ENCODE measurements around the gene GABRR2.
"Not testable (repeated sequence)": the region's sequence is repeated elsewhere in the genome, so short reads cannot be mapped to it uniquely, and the experiment has no call there.

The GABRR2 gene

DNA sequence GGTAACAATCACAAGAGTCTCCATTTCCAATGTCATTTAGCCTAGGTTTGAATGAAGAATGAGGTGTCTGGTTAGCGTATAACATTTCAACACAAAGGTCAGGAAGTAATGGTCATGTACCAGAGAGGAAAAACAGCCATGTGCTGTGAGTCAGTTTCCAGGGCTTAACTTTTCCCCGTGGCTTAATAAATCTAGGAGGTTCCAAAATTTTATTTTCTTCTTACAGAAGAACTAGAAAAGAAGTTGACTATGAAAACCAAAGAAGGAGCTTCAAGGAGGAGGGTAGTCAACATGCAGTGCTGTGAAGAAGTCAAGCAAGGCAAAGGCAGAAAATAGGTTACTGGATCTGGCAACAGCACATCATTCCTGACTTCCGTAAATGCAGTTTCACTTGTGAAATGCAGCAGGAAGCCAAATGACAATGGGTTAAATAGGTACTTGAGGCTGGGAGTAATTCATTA, 8.4 kb upstream of the GABRR2 start:
- DNase-seq (ENCODE audit: low spot score): no peak

DNA sequence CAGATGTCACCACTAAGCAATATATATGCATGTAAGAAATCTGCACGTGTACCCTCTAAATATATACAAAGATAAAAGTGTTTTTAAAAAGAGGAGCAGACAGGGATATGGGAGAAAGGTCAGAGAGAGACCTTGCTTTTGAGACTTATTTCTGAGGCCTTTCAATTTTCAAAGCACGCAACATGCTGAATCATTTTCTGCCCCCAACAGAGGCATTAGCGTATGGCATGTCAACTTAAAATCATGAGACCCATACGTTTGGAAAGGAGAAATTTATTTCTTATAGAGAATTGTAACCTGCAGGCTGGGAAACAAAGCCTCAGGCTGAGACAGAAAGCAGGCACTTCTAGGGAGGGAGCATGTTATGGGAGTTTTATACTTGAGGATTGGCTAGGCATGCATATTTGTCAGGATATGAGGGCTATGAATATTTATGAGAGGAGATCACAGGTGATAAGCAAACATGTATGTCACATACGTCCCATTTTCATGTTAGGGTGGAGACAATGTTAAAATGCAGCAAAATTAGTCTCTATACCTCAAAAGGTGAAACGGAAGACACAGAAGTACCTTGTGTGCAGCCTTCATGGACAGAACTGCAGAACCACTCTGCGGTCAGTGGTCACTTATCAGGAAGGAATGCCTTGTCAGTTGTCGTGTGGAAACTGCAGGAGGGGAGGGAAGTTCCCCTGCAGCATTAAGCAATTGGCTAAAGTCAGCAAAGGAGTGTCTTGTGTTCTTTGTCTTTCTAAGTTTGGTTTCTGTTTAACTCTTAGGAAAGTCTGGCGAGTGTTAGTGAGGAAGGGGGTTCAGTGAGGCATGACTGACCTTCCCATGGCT, 6.3 kb upstream of the GABRR2 start:
- peak; percentile 63 for DNase-seq (ENCODE audit: low spot score)

DNA sequence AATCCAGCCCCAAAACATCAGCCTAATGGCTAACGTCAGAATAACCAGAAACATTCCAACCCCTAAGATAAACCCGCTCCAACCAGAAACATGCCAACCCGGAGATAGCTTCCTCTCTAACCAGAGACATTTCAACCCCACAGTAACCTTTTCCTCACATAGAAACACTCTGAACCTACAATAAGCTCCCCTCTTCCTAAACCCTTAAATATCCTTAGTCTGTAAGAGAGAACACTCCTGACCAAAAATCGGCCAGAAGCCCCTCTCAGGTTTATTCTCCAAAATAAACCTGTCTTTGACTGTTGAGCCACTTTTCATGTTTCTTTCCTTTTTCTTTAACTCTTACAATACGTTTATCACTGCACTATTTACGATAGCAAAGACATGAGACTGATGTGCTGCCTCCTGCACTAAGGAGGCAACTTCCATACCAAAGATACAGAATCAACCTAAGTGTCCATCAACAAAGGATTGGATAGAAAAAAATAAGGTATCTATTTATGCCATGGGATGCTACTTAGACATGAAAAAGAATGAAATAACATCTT, 5.0 kb upstream of the GABRR2 start:
- no peak for DNase-seq (ENCODE audit: low spot score)

- DNase-seq (ENCODE audit: low spot score): no peak
Observed at GRCh38 chr6:89317067-89317466, 2.0 kb upstream of the GABRR2 start.

DNA sequence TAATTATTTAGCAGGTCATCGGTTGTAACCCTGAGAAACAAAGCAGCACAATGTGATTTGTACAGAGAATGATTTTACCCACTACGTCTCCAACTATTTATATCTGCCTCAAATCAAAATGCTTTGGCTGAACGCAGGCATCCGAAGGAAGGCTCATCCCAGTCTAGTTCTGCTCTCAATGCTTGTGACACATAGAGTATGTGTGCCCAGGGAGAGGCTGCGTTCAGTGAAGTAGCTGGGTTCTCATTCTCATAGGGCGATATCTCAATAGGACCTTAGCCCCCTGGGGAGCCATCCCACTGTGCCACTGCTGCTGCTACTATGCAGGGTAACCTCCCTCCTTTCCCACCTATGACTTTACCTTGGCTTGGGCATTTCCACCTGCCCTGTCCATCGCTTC, 407 bp downstream of the GABRR2 start:
- DNase-seq (ENCODE audit: low spot score): no peak

- DNase-seq (ENCODE audit: low spot score): peak; percentile 62
Observed at GRCh38 chr6:89313006-89313405, 2.1 kb downstream of the GABRR2 start.

DNA sequence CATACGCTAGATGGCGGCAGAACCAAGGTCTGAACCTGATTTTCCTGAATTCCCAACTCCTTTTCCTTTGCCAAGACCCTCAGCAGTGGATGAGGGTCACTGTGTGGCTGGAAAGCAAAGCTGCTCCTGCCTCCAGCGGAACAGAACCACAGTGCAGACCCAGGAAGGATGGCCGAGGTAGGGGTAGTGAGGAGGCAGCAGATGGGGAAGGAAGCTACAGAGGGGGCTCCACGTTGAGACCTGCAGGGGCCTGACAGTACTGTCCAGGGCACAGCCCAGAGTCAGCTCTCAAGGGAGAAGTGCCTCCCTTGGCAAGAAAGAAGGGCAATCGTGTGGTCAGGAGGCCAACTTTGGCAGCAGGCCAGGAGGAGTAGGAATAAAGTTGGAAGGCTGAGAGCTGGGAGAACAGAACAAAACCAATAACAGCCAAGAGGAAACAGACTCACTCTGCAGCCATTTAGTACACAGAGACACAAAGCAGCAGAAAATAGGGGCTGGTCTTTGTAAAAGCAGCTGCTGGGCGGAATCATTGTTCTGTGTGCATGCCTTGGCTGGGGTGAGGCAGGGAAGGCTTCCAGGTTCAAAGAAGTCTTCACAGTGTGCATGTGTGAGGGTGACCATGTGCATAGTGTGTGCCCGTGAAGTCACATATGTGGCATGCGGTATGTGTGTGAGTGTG, 3.1 kb downstream of the GABRR2 start:
- DNase-seq (ENCODE audit: low spot score): peak; percentile 80

GRCh38 chr6:89311530-89311852, 3.6 kb downstream of the GABRR2 start:
- no peak for DNase-seq (ENCODE audit: low spot score)

DNA sequence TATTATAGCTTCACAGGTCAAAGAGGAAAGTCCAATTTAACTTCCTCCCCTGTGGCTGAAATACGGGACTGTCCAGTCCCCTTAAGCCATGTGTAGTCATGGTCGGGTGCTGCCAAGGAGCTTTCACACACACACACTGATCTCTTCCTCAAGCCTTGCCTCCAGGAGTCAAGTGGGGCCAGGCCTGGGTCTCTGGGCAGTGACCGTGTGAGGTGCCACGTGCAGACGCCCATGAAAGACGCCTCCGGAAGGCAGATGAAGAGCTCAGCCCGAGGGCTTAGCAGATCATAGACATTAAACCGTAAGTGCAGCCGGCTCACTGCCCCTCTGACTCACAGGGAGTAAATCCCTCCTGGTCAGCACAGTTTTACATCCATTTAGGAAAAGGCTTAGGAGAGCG, 4.2 kb downstream of the GABRR2 start:
- DNase-seq (ENCODE audit: low spot score): no peak

DNA sequence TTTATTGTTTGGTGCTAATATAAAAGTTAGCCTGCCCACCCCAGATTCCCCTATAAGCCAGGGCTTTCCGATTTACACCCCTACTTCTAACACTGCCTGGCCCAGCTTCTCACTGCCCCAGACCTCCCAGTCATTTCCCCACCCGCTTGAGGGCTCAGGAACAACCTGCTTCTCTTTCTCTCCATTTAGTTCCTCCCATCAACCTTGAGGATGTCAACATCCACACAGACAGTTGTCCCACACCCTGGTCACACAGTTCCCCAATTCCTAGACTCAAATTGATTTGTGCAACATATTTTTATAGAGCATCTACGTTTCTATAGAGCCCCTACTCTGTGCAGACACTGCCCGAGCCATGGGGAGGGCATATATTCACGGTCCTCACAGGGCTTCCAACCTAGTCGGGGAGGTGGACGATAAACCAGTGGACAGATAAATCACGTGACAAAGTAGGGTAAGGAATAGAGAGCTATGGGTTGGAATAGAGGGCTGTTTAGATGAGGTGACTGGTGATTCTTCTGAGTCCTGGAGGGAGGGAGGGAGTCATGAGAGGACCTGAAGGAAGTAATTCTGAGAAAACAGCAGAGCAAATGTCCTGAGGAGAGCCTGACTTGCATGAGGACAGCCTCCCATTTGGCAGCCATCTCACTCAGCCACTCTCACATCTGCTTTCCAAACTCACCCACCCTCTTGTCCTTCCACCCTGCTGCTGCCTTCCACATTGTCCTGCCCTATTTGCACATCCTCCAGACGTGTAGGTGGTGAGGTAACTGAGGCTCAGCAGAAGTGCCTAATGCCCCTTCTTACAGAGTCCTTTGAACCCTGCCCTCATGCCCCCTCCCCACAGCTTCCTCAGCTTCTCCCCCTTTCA, 6.3 kb downstream of the GABRR2 start:
- no peak for DNase-seq (ENCODE audit: low spot score)

DNA sequence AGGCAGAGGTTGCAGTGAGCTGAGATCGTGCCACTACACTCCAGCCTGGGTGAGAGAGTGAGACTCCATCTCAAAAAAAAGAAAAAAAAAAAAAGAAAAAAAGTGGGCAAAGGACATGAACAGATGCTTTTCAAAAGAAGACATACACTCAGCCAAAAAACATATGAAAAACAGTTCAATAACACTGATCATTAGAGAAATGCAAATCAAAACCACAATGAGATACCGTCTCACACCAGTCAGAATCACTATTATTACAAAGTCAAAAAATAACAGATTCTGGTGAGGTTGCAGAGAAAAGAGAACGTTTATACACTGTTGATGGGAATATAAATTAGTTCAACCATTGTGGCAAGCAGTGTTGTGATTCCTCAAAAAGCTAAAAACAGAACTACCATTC, 10.6 kb downstream of the GABRR2 start:
- DNase-seq (ENCODE audit: low spot score): not testable (repeated sequence)

DNA sequence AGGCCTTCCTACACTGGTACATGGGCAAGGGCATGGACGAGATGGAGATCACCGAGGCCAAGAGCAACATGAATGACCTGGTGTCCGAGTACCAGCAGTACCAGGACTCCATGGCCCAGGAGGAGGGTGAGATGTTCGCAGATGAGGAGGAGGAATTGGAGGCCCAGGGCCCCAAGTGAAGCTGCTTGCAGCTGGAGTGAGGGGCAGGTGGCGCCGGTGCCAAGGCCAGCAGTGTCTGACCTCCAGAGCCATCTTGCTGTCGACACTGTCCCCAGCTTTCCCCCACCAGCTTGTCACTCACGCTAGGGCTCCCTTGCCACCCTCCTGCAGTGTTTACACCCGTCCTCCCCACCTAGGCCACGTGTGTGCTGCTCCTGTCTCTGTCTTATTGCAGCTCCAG, 12.2 kb downstream of the GABRR2 start:
- no peak for DNase-seq (ENCODE audit: low spot score)

GRCh38 chr6:89302195-89302770, 12.8 kb downstream of the GABRR2 start:
- no peak for DNase-seq (ENCODE audit: low spot score)

- no peak for DNase-seq (ENCODE audit: low spot score)
Observed at GRCh38 chr6:89301586-89302194, 13.4 kb downstream of the GABRR2 start.

DNA sequence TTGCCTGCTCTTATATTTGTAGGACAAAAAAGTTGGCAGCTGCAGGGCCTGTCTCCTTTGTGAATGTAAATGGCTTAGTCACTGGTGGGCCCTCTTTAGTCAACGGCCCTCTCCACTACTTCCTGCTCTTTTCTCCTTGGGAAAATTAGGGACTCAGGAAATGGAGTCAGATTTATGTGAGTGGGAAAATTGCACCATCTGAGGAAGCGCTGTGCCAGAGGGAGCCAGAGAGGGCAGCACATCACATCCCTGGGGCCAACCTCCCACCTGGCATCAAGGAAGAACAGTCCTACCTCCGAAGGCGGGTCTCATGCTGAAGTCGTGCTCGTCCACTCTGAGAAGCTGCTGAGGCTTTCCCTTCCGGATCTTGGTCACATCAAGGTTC, 15.6 kb downstream of the GABRR2 start:
- DNase-seq (ENCODE audit: low spot score): no peak

- no peak for DNase-seq (ENCODE audit: low spot score)
Observed at GRCh38 chr6:89298680-89299465, 16.2 kb downstream of the GABRR2 start.

- DNase-seq (ENCODE audit: low spot score): no peak
Observed at GRCh38 chr6:89297695-89298351, 17.3 kb downstream of the GABRR2 start.

DNA sequence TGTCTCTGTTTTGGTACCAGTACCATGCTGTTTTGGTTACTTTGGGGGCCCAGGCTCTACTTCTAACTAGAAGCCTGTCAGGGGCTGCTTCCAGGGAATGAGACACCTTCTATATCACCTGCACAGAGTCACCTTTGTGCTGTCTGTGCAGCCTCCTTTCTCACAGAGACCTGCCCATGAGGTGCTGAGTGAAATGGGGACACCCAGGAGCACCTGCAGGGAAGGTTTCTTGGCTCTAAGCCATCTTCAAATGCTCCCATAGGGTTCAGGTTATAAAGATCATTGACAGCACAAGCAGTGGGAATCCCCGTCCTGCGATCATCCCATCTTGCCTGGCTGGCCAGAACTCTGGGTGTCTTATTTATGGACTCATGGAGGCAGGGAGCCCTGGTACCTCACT, 19.1 kb downstream of the GABRR2 start:
- DNase-seq (ENCODE audit: low spot score): no peak

GRCh38 chr6:89295116-89295515, 20.0 kb downstream of the GABRR2 start:
- not testable (repeated sequence) for DNase-seq (ENCODE audit: low spot score)

- no peak for DNase-seq (ENCODE audit: low spot score)
Observed at GRCh38 chr6:89291256-89291819, 23.8 kb downstream of the GABRR2 start.
